K562 (cell line): ENCODE measurements around the gene MCC.

Source experiments
- NR1H2 ChIP-seq: sonication (generic); formaldehyde crosslinking; IDR thresholded peaks from 2 replicates; pipeline ENCODE4 v1.4.0; 2020; ENCODE audit warnings: mild to moderate bottlenecking, missing genetic modification reagents
- POLR2AphosphoS5 ChIP-seq: IDR thresholded peaks from 2 replicates; pipeline ENCODE4 v1.6.1; 2011; ENCODE audit warnings: mild to moderate bottlenecking, low read depth, low read length, moderate library complexity; ENCODE audit not compliant: control insufficient read depth, insufficient read depth
- ZBTB17 ChIP-seq: fragments of 450-650 bp; formaldehyde crosslinking; IDR thresholded peaks from 2 replicates; pipeline ENCODE4 v1.4.0; 2020; ENCODE audit warnings: mild to moderate bottlenecking
- ZBTB33 ChIP-seq: sonication (generic); formaldehyde crosslinking; IDR thresholded peaks from 2 replicates; pipeline ENCODE4 v1.8.1; 2023; ENCODE audit warnings: mild to moderate bottlenecking, missing genetic modification reagents
- ZNF589 ChIP-seq: fragments of 200-800 bp; sonication (Bioruptor generic); IDR thresholded peaks from 2 replicates; pipeline ENCODE4 v1.6.1; 2016; ENCODE audit warnings: low read depth, missing genetic modification characterization, missing compliant biosample characterization

- no peak for TF ChIP-seq POLR2AphosphoS5
- no peak for TF ChIP-seq NR1H2 (CRISPR knock-in tag)
- no peak for TF ChIP-seq ZBTB33
- TF ChIP-seq ZNF589 (CRISPR knock-in tag): no peak
- no peak for TF ChIP-seq ZBTB17
Observed at GRCh38 chr5:113205323-113205722, 282.9 kb downstream of the MCC start.
